Measurements from ENCODE around the gene WNK2.

WNK2 gene

DNA sequence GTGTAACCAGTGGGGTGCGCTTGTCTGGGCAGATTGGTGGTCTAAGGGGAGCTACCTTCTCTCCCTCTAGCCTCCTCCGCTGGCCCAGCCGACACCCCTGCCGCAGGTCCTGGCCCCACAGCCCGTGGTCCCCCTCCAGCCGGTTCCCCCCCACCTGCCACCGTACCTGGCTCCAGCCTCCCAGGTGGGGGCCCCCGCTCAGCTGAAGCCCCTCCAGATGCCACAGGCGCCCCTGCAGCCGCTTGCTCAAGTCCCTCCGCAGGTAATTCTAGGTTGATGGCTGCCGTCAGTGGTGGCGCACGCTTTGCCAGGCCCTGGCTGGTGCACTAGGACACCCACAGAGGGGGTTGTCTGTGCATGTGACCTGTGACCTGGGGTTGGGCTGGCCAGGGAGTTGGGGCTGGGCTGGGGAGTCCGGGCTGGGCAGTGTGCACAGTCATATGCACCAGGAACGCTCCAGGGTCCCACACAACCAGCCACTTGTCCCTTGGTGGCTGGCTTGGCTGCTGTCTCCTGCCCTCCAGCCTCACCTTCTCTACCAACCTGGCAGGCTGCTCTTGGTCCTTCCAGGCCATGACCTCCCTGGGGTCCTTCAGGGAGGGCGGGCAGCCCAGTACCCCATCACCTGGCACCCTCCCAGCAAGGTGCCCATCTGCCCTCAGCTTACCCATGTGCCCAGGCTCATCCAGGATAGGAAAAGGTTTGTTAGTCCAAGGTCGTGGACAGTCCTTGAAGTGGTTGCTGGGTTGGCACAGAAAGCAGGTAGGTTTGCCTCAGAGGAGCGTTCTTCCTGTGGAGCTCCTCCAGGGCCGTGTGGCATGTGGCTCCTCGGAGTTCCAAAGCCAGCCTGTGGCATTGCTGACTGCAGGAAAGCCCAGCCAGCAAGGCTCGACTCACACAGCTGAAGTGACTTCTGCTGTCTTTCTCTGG is 73.2 kb downstream of the WNK2 start:
- no peak for DNase-seq

DNA sequence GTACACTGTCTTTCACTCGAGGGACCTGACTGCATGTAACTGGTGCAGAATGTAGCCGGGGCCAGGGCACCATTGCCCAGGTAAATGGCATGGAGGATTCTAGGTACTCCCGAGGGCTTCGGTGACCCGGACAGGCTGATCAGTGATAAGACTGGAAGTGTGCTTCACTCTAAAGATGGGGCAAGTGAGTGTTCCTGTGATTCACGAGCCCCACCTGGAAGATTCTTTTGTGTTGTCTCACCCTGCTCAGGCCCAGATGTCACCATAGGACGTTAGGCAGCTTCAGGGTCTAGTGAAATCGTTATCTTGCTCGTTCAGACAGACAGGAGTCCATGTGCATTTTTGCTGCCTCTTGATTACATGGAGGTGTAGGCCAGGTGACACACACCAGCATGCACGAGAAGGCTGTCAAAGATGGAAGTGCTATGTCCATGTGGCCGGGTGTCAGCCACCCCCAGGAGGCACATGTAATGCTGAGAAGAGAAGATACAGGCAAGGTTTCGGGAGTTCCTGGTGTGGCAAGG is 73.9 kb downstream of the WNK2 start:
- DNase-seq = no peak

- no peak for DNase-seq
Measured at GRCh38 chr9:93258419-93258817, 74.5 kb downstream of the WNK2 start.

GRCh38 chr9:93258818-93259489 is 75.0 kb downstream of the WNK2 start:
- no peak for DNase-seq

DNA sequence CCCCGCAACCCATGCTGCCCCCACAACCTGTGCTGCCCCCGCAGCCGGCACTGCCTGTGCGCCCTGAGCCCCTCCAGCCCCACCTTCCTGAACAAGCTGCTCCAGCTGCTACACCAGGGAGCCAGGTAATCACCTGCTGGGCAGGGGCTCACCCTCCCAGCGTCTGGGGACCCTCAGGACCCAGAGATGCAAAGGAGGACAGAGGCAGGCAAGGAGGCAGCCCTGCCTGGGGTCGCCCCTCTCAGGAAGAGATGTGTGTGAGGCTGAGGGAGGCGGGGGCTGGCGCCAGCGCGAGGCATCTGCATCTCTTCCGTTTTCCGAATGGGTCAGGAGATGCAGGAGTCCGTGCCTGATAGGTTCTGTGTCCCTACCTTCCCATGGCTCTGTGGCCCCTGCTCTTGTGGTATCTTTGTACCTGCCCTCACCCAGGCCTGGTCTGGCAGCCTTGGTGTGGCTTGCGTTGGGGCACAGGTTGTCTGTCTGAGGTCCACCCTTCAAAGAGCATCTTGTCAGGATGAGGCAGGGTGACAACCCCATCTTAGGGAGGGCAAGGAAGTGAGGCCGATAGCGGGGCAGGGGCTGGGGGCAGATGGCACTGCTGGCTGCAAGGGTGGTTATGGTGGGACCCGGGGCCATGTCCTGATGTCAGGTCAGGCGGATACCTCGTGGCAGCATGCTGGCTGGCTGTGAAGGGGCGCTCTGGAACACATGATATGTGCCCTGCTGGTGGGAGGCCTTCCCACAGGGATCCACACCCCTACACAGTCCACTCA is 75.7 kb downstream of the WNK2 start:
- no peak for DNase-seq

DNA sequence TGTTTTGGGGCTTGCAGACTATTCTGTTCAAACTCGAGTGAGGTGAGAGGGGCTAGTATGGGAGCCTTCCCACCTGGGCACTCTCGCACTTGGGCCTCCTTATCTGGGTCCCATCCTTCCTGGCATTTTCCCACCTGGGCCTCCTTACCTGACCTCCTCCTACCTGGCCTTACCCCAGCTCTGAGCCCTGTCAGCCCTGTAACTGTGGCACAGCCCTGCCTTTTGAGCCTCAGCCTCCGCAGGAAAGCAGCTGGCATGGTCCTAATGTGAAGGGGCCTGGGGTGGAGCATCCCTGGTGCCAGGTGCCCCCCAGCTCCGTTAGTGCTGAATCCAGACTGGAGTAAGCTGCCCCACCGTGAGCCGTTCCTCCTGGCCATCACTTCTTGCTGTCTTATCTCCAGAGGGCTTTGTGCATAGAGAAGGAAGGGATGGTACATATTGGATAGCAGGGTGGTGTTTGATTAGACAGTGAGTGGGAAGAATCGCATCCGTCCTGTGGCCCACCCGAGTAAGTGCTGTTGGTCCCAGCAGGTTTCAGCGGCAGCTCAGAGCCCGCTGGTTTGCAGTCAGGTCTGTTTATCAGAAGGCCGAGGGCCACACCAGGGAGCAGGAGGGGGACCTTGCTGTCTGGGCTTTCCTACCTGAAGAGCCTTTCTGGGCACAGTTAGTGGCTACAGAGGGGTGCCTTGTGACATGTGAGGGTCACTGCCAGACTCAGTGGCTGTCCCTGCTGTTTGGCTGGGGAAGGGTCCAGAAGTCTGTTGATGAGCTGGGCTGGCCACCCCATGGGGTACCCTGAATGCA is 76.5 kb downstream of the WNK2 start:
- no peak for DNase-seq

GRCh38 chr9:93261281-93261680 is 77.3 kb downstream of the WNK2 start:
- DNase-seq = no peak

- no peak for DNase-seq
Measured at GRCh38 chr9:93261735-93262523, 78.0 kb downstream of the WNK2 start.

DNA sequence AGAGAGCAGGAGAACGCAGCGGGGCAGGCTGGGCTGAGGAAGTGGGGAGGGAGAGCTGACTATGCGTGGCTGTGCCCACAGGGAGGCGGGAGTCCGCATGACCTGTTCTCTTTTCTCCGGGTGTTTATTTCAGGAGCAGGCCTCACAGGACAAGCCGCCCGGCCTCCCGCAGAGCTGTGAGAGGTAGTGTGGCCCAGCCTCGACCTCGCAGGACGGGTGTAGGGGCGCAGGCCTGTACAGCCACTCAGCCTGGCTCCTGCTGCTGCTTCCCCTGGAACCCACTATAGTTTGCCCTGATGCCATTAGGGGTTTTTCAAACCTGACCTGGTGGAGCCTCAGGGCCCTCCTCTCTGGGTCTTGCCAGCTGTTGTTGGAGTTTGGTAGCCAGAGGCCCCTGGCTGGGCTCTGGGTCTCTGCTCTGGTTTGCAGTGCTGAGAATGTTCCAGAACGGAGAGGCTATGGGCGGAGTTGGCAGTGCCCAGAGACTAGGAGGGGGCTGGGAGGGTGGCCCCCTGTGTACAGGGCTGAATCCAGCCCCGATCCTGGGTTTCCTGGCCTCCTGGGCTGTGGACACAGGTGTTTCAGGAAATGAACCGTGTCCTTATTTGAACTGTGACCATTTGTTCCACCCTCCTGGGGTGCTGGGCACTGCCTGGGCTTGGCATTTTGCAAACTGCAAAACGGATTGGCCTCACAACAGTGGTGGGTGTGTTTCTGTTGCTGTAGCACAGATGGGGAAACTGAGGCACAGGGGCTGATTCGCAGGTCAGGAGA is 78.8 kb downstream of the WNK2 start:
- no peak for DNase-seq

DNA sequence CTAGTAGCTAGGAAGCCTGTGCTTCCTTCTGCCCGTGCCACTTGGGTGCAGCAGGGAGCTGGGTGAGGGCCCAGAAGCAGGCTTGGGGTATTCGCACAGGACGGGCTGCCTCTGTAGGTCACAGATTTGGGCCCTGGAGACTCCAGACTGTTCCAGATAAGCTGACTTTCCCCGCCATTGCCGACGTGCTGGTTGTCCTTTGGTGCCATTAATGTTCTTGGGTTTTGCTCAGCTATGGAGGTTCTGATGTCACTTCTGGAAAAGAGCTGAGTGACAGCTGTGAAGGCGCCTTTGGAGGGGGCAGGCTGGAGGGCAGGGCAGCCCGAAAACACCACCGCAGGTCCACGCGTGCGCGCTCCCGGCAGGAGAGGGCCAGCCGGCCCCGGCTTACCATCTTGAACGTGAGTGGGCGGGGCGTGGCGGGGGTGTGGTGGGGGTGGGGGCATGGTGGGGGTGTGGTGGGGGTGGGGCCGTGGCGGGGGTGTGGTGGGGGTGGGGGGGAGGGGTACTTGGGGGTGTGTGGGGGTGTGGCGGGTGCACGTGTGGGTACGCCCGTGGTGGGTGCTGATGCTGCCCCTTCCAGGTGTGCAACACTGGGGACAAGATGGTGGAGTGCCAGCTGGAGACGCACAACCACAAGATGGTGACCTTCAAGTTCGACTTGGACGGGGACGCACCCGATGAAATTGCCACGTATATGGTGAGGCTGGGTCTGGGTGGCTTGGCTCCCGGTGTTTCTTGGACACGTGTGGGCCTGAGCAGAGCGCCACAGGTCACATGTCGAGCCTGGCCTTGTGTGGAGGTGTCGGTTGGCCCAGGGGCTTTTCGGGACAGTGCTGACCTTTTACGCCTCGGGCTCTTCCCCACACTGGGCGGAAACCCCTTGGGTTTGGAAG is 79.6 kb downstream of the WNK2 start:
- no peak for DNase-seq

DNA sequence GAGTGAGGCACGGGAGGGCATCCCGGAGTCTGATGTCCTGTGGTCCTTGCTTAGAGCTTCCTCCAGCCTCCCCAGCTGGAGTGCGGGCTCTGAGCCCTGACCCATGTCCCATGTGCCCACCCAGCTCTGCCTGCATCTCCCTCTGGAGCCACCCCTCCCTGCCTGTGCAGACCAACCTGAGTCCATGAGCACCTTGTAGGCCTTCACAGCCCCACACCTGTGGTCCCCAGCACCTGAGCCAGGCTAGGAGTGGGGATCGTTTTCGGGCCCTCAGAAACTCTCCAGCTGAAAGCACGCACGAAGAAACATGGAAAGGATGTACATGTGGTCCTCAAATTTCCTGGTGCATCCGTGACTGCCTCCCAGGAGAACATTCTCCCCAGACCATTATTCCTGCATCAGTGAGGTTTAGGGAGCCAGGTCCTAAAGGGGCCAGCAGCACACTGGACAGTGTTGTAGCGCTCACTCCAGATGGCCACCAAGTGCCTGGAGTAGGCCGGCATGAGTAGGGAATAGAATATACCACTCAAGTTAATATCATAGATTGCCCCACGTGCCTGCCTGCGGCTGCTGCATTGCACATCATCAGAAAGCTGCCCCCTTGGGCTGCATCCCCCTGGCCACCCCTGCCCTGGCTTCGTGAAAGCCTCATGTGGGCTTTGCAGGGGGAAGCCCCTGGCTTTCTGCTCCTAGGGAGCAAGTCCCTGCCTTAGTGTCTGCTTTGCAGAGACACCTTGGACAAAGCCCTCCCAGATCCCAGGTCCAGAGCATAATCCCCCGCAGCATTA is 80.6 kb downstream of the WNK2 start:
- DNase-seq = no peak

- no peak for DNase-seq
Measured at GRCh38 chr9:93265301-93265971, 81.5 kb downstream of the WNK2 start.

GRCh38 chr9:93265972-93266371 is 82.0 kb downstream of the WNK2 start:
- no peak for DNase-seq

- DNase-seq = no peak
Measured at GRCh38 chr9:93266521-93267001, 82.6 kb downstream of the WNK2 start.

DNA sequence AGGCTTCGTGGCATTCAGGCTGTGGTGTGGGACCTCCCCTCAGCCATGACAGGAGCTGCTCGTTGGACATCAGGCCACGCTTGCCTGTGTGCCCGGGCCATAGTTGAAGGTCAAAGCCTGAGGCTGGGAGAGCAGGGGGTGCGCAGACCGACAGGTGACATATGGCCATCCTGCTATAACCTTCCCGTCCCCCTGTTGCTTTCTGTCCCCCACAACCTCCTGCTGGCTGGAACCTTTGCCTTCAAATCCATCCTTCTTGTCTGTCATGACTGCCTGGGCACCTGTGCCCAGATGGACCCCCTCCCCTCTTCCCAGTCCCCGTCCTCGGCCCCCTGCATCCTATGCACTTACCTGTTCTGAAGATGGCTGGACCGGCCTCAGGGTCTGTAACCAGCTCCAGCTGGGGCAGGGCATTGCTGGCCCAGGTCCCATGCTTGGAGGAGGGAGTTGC is 83.2 kb downstream of the WNK2 start:
- DNase-seq = no peak

DNA sequence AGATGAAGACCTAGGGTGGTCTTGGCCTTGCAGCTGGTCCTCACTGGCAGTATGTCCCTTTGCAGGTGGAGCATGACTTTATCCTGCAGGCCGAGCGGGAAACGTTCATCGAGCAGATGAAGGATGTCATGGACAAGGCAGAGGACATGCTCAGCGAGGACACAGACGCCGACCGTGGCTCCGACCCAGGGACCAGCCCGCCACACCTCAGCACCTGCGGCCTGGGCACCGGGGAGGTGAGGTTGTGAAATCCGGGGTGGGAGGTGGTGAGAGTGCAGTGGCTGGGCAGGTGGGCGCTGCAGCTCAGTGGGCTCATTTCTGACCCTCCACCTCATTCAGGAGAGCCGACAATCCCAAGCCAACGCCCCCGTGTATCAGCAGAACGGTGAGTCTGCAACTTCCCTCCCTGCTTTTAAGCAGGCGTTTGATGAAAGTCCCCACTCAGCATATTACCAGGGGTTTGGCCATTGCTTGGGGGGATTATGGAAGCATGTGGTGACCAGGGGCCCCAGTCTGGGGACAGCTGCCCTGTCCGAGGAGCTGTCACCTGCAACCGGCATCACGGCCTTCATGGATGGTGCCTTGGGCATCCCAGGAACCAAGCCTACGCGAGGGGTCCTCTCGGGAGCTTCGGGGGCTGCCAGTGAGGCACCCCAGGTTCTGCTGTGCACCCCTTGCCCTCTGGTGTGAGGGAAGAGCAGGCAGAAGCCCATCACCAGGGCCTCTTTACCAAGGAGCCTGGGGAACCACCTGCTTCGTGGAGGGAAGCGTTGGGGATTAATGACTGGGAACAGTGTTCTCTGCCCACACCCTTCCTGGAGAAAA is 84.0 kb downstream of the WNK2 start:
- DNase-seq = no peak
